ENCODE measurements around the gene PRRT2. TPM values are rescaled to one million over a fixed set of nuclear protein-coding genes. Genes with fewer than 3 reads are reported as not detected.
A peak's percentile ranks its signal among the peaks of the same experiment; 100 is the strongest.

PRRT2 gene
- total RNA-seq, 1 experiment from 2014 or later: 3.9 TPM

- peaks cover 37% of the 10 kb centered on the region for H3K4me1 Mint-ChIP-seq (ENCODE audit: low read depth, unreplicated experiment)
- no peaks in the 10 kb centered on the region for H3K9me3 Mint-ChIP-seq (ENCODE audit: unreplicated experiment)
- peak overlapping the region; percentile 93 for H3K27ac Mint-ChIP-seq (ENCODE audit: unreplicated experiment)
- BruUV-seq (replicated peaks): no TSS peak
- H3K27me3 Mint-ChIP-seq (ENCODE audit: insufficient read depth, unreplicated experiment): no peaks in the 10 kb centered on the region
- ChIA-PET POLR2A (interaction anchor here (0.7 to 1.0 kb wide), 3 partner anchors 18 to 162 kb away, joined by 3 to 5 read pairs (median 3); partner anchors contain the start of genes KIF22 and TAOK2), CTCF (interaction anchor here (0.7 to 1.6 kb wide), 2 partner anchors 18 to 37 kb away, joined by 3 to 5 read pairs; no protein-coding TSS in a partner anchor)
- peaks cover 62% of the 10 kb centered on the region for H3K36me3 Mint-ChIP-seq (ENCODE audit: insufficient read depth, unreplicated experiment)
- DNase-seq: peak; percentile 96
- intact Hi-C loops (cut with micrococcal nuclease; ENCODE audit: unreplicated experiment): loop anchor here (10.0 kb wide), 1 partner anchor 183 kb away; the partner anchor contains the start of genes HIRIP3 and INO80E
- no peaks in the 10 kb centered on the region for H3K9me3 ChIP-seq
- peaks cover 7% of the 10 kb centered on the region; the same call in 1 of the 2 replicates for H3K36me3 ChIP-seq (ENCODE audit: control insufficient read depth, insufficient read depth, low read length)
- TF ChIP-seq, protein P1, sequence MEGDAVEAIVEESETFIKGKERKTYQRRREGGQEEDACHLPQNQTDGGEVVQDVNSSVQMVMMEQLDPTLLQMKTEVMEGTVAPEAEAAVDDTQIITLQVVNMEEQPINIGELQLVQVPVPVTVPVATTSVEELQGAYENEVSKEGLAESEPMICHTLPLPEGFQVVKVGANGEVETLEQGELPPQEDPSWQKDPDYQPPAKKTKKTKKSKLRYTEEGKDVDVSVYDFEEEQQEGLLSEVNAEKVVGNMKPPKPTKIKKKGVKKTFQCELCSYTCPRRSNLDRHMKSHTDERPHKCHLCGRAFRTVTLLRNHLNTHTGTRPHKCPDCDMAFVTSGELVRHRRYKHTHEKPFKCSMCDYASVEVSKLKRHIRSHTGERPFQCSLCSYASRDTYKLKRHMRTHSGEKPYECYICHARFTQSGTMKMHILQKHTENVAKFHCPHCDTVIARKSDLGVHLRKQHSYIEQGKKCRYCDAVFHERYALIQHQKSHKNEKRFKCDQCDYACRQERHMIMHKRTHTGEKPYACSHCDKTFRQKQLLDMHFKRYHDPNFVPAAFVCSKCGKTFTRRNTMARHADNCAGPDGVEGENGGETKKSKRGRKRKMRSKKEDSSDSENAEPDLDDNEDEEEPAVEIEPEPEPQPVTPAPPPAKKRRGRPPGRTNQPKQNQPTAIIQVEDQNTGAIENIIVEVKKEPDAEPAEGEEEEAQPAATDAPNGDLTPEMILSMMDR (IDR thresholded peaks at IDR 0.05; ENCODE audit: insufficient read depth in 1 of 2, low read depth in 1 of 2, low read length in 1 of 2, severe bottlenecking in 1 of 2, unreplicated experiment in 1 of 2): no peak
- H3K4me3 Mint-ChIP-seq (ENCODE audit: unreplicated experiment): peak overlapping the region; percentile 94
- H3K4me3 ChIP-seq (ENCODE audit: low read depth, low read length): peak overlapping the region; percentile 73
- H3K4me1 ChIP-seq: peaks cover 27% of the 10 kb centered on the region
- no peaks in the 10 kb centered on the region for H3K27me3 ChIP-seq (replicated peaks; ENCODE audit: control insufficient read depth, insufficient read depth, low read length)
Measured at GRCh38 chr16:29811170-29811895, 660 bp upstream of the PRRT2 start.

DNA sequence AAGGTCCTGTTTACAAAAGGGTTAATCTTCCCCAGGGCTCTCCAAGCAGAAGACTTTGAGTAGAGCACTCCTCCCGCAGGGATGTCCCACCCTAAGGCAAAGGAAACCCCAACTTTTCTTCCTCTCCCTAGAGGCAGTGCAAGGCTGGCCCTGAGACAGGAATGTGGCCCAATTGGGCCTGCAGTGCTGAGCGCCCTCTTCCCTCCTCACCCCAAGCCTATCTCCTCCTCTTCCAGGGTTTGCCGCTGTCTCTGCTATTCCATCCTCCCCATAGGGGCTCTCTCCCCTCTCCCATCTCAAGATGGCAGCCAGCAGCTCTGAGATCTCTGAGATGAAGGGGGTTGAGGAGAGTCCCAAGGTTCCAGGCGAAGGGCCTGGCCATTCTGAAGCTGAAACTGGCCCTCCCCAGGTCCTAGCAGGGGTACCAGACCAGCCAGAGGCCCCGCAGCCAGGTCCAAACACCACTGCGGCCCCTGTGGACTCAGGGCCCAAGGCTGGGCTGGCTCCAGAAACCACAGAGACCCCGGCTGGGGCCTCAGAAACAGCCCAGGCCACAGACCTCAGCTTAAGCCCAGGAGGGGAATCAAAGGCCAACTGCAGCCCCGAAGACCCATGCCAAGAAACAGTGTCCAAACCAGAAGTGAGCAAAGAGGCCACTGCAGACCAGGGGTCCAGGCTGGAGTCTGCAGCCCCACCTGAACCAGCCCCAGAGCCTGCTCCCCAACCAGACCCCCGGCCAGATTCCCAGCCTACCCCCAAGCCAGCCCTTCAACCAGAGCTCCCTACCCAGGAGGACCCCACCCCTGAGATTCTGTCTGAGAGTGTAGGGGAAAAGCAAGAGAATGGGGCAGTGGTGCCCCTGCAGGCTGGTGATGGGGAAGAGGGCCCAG lies 1.0 kb downstream of the PRRT2 start:
- BruUV-seq (replicated peaks): no TSS peak
- POLR2A ChIA-PET: no interaction called here
- Mint-ChIP-seq H3K27me3 (ENCODE audit: insufficient read depth, unreplicated experiment) (no peaks in the 10 kb centered on the region), H3K27ac (ENCODE audit: unreplicated experiment) (peak overlapping the region; percentile 93), H3K9me3 (ENCODE audit: unreplicated experiment) (no peaks in the 10 kb centered on the region), H3K4me1 (ENCODE audit: low read depth, unreplicated experiment) (peaks cover 37% of the 10 kb centered on the region), H3K4me3 (ENCODE audit: unreplicated experiment) (peak overlapping the region; percentile 94), H3K36me3 (ENCODE audit: insufficient read depth, unreplicated experiment) (peaks cover 64% of the 10 kb centered on the region)
- intact Hi-C loops (cut with micrococcal nuclease; ENCODE audit: unreplicated experiment): loop anchor here (10.0 kb wide), 1 partner anchor 182 kb away; the partner anchor contains the start of genes HIRIP3 and INO80E
- H3K27me3 ChIP-seq (replicated peaks; ENCODE audit: control insufficient read depth, insufficient read depth, low read length): no peaks in the 10 kb centered on the region
- TF ChIP-seq, protein P1 (IDR thresholded peaks at IDR 0.05; ENCODE audit: insufficient read depth in 1 of 2, low read depth in 1 of 2, low read length in 1 of 2, severe bottlenecking in 1 of 2, unreplicated experiment in 1 of 2): no peak
- peaks cover 27% of the 10 kb centered on the region for H3K4me1 ChIP-seq
- no peak for DNase-seq
- peaks cover 6% of the 10 kb centered on the region; the same call in 1 of the 2 replicates for H3K36me3 ChIP-seq (ENCODE audit: control insufficient read depth, insufficient read depth, low read length)
- CTCF ChIA-PET: no interaction called here
- H3K4me3 ChIP-seq (ENCODE audit: low read depth, low read length): peak overlapping the region; percentile 73
- H3K9me3 ChIP-seq: no peaks in the 10 kb centered on the region
